ENCODE data around the gene CCDC88B. TPM values are rescaled to one million over a fixed set of nuclear protein-coding genes. Genes with fewer than 3 reads are reported as not detected.
A peak's percentile ranks its signal among the peaks of the same experiment; 100 is the strongest.

The CCDC88B gene
- total and polyA plus RNA-seq, 9 of the 15 experiments (the other 6 are each of a cell fraction or from before 2014, with no cell fraction given): 0.13 to 18.1 (median 7.9) TPM

GRCh38 chr11:64341851-64342791, 2.1 kb downstream of the CCDC88B start (continued):
- TF ChIP-seq RNF219 (CRISPR knock-in tag; IDR thresholded peaks at IDR 0.05) (no peak), SAFB2 (IDR thresholded peaks at IDR 0.05; ENCODE audit: borderline replicate concordance, low read depth, low read length, severe bottlenecking) (no peak), NFE2L1 (tag; IDR thresholded peaks at IDR 0.05; ENCODE audit: borderline replicate concordance, low read depth) (no peak), POLR2A (conservative IDR thresholded peaks at IDR 0.05) (peak; percentile 66), ZNF274 (IDR thresholded peaks at IDR 0.05; ENCODE audit: borderline replicate concordance, low read depth, low read length) (no peak), CTBP1 (IDR thresholded peaks at IDR 0.05; ENCODE audit: borderline replicate concordance) (peak; percentile 87), SREBF2 (CRISPR knock-in tag; IDR thresholded peaks at IDR 0.05) (no peak), KLF10 (CRISPR knock-in tag; IDR thresholded peaks at IDR 0.05) (no peak), NR2C2 (CRISPR knock-in tag; IDR thresholded peaks at IDR 0.05) (peak; percentile 88; the same call in 1 of the 2 replicates), NR2C2 (tag; IDR thresholded peaks at IDR 0.05) (peak; percentile 82), NCOA6 (IDR thresholded peaks at IDR 0.05) (no peak), CREB5 (CRISPR knock-in tag; IDR thresholded peaks at IDR 0.05) (no peak), MLLT1 (IDR thresholded peaks at IDR 0.05) (peak in 1 of 2 experiments; percentile 74; a peak in 2 of 4 replicates), KDM5B (IDR thresholded peaks at IDR 0.05; ENCODE audit: insufficient replicate concordance, low read depth, low read length) (peak; percentile 74), HBP1 (CRISPR knock-in tag; IDR thresholded peaks at IDR 0.05) (no peak)
